Liver (tissue), 9 donors: ENCODE data around the gene HSF4. TPM values are rescaled to one million over a fixed set of nuclear protein-coding genes. Genes with fewer than 3 reads are reported as not detected.

Source experiments
- DNase-seq: peaks from one replicate; pipeline ENCODE4 v3.0.0-alpha.2; 2017; ENCODE audit warnings: low spot score
- H3K27ac ChIP-seq, 2 donors: one replicate each; pipeline ENCODE4 v1.7.0; 2013; ENCODE audit warnings: inconsistent platforms in 2 of 2, low read length in 2 of 2, control low read depth in 1 of 2, low read depth in 1 of 2, mild to moderate bottlenecking in 1 of 2
- H3K27me3 ChIP-seq, 4 donors: one replicate each; pipeline versions ENCODE4 v1.6.1 to v1.7.0; 2013; ENCODE audit warnings: low read length in 3 of 4, inconsistent platforms in 1 of 4, mild to moderate bottlenecking in 1 of 4, moderate library complexity in 1 of 4; ENCODE audit not compliant: control insufficient read depth in 4 of 4, insufficient read depth in 4 of 4
- H3K36me3 ChIP-seq, 4 donors: one replicate each; pipeline versions ENCODE4 v1.6.1 to v1.7.0; 2013; ENCODE audit warnings: low read length in 3 of 4, mild to moderate bottlenecking in 3 of 4, low read depth in 1 of 4, moderate library complexity in 1 of 4; ENCODE audit not compliant: control insufficient read depth in 4 of 4, insufficient read depth in 3 of 4
- H3K4me1 ChIP-seq, 4 donors: one replicate each; pipeline versions ENCODE4 v1.6.1 to v1.7.0; 2013; ENCODE audit warnings: low read length in 3 of 4, mild to moderate bottlenecking in 3 of 4, moderate library complexity in 1 of 4; ENCODE audit not compliant: control insufficient read depth in 4 of 4, insufficient read depth in 4 of 4
- H3K4me3 ChIP-seq, 3 donors: one replicate each; pipeline versions ENCODE4 v1.6.1 to v1.7.0; 2013; ENCODE audit warnings: low read length in 3 of 3, control low read depth in 1 of 3, low read depth in 1 of 3, mild to moderate bottlenecking in 1 of 3
- H3K9ac ChIP-seq, 2 donors: one replicate each; pipeline ENCODE4 v1.7.0; 2013; ENCODE audit warnings: low read length in 2 of 2, mild to moderate bottlenecking in 2 of 2, moderate library complexity in 2 of 2, control low read depth in 1 of 2, low read depth in 1 of 2
- H3K9me3 ChIP-seq, 4 donors: one replicate each; pipeline versions ENCODE4 v1.6.1 to v1.7.0; 2013; ENCODE audit warnings: low read length in 3 of 4; ENCODE audit not compliant: control insufficient read depth in 4 of 4
- EGR1 ChIP-seq, 2 donors: IDR thresholded peaks; 2 replicates each; pipeline ENCODE4 v1.6.1; 2016 to 2018; ENCODE audit warnings: antibody characterized with exemption in 2 of 2, low read depth in 2 of 2
- FOXA1 ChIP-seq: IDR thresholded peaks from 2 replicates; pipeline ENCODE4 v1.6.1; 2016; ENCODE audit warnings: antibody characterized with exemption
- FOXA2 ChIP-seq: IDR thresholded peaks from 2 replicates; pipeline ENCODE4 v1.6.1; 2016; ENCODE audit warnings: antibody characterized with exemption
- GABPA ChIP-seq, 2 donors: IDR thresholded peaks in 1 of 2; conservative IDR thresholded peaks in 1 of 2; 2 replicates each; pipeline ENCODE4 v1.6.1; 2016; ENCODE audit warnings: antibody characterized with exemption in 2 of 2, mild to moderate bottlenecking in 1 of 2, moderate library complexity in 1 of 2
- HNF4A ChIP-seq, 2 donors: conservative IDR thresholded peaks; 2 replicates each; pipeline ENCODE4 v1.6.1; 2016; ENCODE audit warnings: antibody characterized with exemption in 2 of 2, mild to moderate bottlenecking in 2 of 2
- HNF4G ChIP-seq: IDR thresholded peaks from 2 replicates; pipeline ENCODE4 v1.6.1; 2016; ENCODE audit warnings: antibody characterized with exemption
- JUND ChIP-seq, 2 donors: IDR thresholded peaks; 2 replicates each; pipeline ENCODE4 v1.6.1; 2016; ENCODE audit warnings: antibody characterized with exemption in 2 of 2
- NR2F2 ChIP-seq: IDR thresholded peaks from 2 replicates; pipeline ENCODE4 v1.6.1; 2016; ENCODE audit warnings: antibody characterized with exemption
- RAD21 ChIP-seq, 2 donors: IDR thresholded peaks; 2 replicates each; pipeline ENCODE4 v1.6.1; 2016; ENCODE audit warnings: antibody characterized with exemption in 2 of 2, mild to moderate bottlenecking in 2 of 2
- REST ChIP-seq: IDR thresholded peaks from 2 replicates; pipeline ENCODE4 v1.6.1; 2016; ENCODE audit warnings: antibody characterized with exemption, mild to moderate bottlenecking
- RXRA ChIP-seq, 2 donors: IDR thresholded peaks; 2 replicates each; pipeline ENCODE4 v1.6.1; 2017 to 2018; ENCODE audit warnings: antibody characterized with exemption in 2 of 2, mild to moderate bottlenecking in 1 of 2
- SP1 ChIP-seq: IDR thresholded peaks from 2 replicates; pipeline ENCODE4 v1.6.1; 2018; ENCODE audit warnings: antibody characterized with exemption, mild to moderate bottlenecking
- TAF1 ChIP-seq: conservative IDR thresholded peaks from 2 replicates; pipeline ENCODE4 v1.6.1; 2016; ENCODE audit warnings: antibody characterized with exemption, mild to moderate bottlenecking
- YY1 ChIP-seq: IDR thresholded peaks from 2 replicates; pipeline ENCODE4 v1.6.1; 2016; ENCODE audit warnings: antibody characterized with exemption, mild to moderate bottlenecking
- ZBTB33 ChIP-seq: IDR thresholded peaks from 2 replicates; pipeline ENCODE4 v1.6.1; 2016; ENCODE audit warnings: antibody characterized with exemption
- WGBS: extraction: QIAGEN DNeasy Blood & Tissue Kit; methylation state at CpG from one replicate; pipeline ENCODE4 v1.1.7; 2013; 5-methylcytosine and 5-hydroxymethylcytosine counted together
- polyA plus RNA-seq, 2 donors: library from polyadenylated mRNA; stranded (reverse) in 1 of 2; unstranded in 1 of 2; fragments of 200-250 nt in 1 of 2; fragments of >200 nt in 1 of 2; fragmentation: Nextera tagmentation in 1 of 2; extraction: Ambion mirVana in 1 of 2; gene quantifications; one replicate each; pipeline versions ENCODE4 v1.2.1 to v1.2.3, GENCODE V29; 2013 to 2015
- total RNA-seq, 2 donors: library from RNA; depleted of rRNA; stranded (reverse); fragments of >200 nt; gene quantifications; one replicate each; pipeline ENCODE4 v1.2.3, GENCODE V29; 2014
- TF ChIP-seq, protein P1 (sequence below): IDR thresholded peaks from 2 replicates; pipeline ENCODE4 v1.6.1; 2016; ENCODE audit warnings: antibody characterized with exemption
- TF ChIP-seq, protein P2 (sequence below): fragments of 150-350 bp; IDR thresholded peaks from 2 replicates; pipeline ENCODE4 v1.5.1; 2017; ENCODE audit warnings: improper control_type of control experiment, low read depth, low read length; ENCODE audit not compliant: missing input control
- TF ChIP-seq, protein P3 (sequence below): IDR thresholded peaks from 2 replicates; pipeline ENCODE4 v1.6.1; 2016; ENCODE audit warnings: antibody characterized with exemption
- donor health status: healthy.
- donor health status: healthy.
- donor health status: healthy.
- donor health status: healthy.
- donor health status: healthy.

HSF4 gene
- total and polyA plus RNA-seq, 4 donors = 0.42 to 5.1 (median 4.3) TPM

- TF ChIP-seq, protein P1, sequence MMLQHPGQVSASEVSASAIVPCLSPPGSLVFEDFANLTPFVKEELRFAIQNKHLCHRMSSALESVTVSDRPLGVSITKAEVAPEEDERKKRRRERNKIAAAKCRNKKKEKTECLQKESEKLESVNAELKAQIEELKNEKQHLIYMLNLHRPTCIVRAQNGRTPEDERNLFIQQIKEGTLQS = no peak
- TF ChIP-seq YY1 (no peak), HNF4G (no peak), ZBTB33 (no peak), SP1 (no peak), FOXA2 (no peak), RAD21 (IDR thresholded peaks at IDR 0.05) (no peak), TAF1 (no peak), RXRA (IDR thresholded peaks at IDR 0.05) (no peak), GABPA (IDR thresholded peaks at IDR 0.05 in 1 of 2, conservative IDR thresholded peaks at IDR 0.05 in 1 of 2) (no peak), HNF4A (conservative IDR thresholded peaks at IDR 0.05) (no peak), REST (no peak), NR2F2 (no peak), JUND (IDR thresholded peaks at IDR 0.05) (no peak), EGR1 (IDR thresholded peaks at IDR 0.05; ENCODE audit: low read depth in 2 of 2) (no peak), FOXA1 (no peak)
- TF ChIP-seq, protein P2, sequence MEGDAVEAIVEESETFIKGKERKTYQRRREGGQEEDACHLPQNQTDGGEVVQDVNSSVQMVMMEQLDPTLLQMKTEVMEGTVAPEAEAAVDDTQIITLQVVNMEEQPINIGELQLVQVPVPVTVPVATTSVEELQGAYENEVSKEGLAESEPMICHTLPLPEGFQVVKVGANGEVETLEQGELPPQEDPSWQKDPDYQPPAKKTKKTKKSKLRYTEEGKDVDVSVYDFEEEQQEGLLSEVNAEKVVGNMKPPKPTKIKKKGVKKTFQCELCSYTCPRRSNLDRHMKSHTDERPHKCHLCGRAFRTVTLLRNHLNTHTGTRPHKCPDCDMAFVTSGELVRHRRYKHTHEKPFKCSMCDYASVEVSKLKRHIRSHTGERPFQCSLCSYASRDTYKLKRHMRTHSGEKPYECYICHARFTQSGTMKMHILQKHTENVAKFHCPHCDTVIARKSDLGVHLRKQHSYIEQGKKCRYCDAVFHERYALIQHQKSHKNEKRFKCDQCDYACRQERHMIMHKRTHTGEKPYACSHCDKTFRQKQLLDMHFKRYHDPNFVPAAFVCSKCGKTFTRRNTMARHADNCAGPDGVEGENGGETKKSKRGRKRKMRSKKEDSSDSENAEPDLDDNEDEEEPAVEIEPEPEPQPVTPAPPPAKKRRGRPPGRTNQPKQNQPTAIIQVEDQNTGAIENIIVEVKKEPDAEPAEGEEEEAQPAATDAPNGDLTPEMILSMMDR = no peak
- TF ChIP-seq, protein P3, sequence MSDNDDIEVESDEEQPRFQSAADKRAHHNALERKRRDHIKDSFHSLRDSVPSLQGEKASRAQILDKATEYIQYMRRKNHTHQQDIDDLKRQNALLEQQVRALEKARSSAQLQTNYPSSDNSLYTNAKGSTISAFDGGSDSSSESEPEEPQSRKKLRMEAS = no peak
- H3K4me3 ChIP-seq = no peak overlapping the region
- H3K4me1 ChIP-seq = peaks cover 19 to 30% (median 24%) of the 10 kb centered on the region in 4 donors
- WGBS = 73% methylated on average over 9 of the region's 9 CpGs
- H3K9ac ChIP-seq = no peak overlapping the region
- H3K27ac ChIP-seq = no peak overlapping the region
- H3K36me3 ChIP-seq = peaks cover 0 to 2% (median 0%) of the 10 kb centered on the region in 4 donors
- DNase-seq = no peak
- H3K27me3 ChIP-seq = no peaks in the 10 kb centered on the region
- H3K9me3 ChIP-seq = no peaks in the 10 kb centered on the region
Observed at GRCh38 chr16:67169011-67169451, 4.5 kb downstream of the HSF4 start.
